Stimulated activated CD8-positive, alpha-beta memory T cell treated with anti-CD3 and anti-CD28 coated beads, Interleukin-4, amount 100 ng/mL, for 4 hours (primary cell): Measurements from ENCODE around the gene AJAP1.

Source experiments
- DNase-seq, 2 donors: peaks; one replicate each; pipeline ENCODE4 v3.0.0-alpha.2; 2020; ENCODE audit warnings: low read depth in 2 of 2, low spot score in 1 of 2

The AJAP1 gene

GRCh38 chr1:4699376-4700301, 45.2 kb downstream of the AJAP1 start:
- no peak for DNase-seq

GRCh38 chr1:4700801-4701200, 46.4 kb downstream of the AJAP1 start:
- DNase-seq = no peak

GRCh38 chr1:4701276-4701675, 46.9 kb downstream of the AJAP1 start:
- DNase-seq = no peak

- no peak for DNase-seq
Observed at GRCh38 chr1:4702464-4702863, 48.1 kb downstream of the AJAP1 start.

DNA sequence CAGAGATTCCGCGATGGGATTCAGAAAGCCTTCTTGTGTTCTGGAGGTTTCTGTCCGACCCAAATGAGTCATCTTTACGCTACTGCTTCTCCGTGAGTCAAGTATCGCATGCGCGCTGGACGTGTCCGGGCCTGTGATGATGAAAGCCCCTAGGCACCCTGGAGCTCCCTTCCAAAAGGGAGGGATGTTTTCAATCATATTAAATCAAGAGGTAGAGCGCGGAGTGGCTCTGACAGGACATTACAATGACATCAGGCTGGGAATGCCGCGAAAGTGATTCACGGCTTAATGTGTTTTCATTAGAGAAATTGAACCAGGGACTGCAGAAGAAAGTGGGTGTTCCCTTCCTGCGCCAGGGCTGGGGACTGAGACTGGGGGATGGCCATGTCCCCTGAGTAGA, 48.5 kb downstream of the AJAP1 start:
- DNase-seq = no peak

GRCh38 chr1:4703646-4704045, 49.2 kb downstream of the AJAP1 start:
- DNase-seq = no peak

DNA sequence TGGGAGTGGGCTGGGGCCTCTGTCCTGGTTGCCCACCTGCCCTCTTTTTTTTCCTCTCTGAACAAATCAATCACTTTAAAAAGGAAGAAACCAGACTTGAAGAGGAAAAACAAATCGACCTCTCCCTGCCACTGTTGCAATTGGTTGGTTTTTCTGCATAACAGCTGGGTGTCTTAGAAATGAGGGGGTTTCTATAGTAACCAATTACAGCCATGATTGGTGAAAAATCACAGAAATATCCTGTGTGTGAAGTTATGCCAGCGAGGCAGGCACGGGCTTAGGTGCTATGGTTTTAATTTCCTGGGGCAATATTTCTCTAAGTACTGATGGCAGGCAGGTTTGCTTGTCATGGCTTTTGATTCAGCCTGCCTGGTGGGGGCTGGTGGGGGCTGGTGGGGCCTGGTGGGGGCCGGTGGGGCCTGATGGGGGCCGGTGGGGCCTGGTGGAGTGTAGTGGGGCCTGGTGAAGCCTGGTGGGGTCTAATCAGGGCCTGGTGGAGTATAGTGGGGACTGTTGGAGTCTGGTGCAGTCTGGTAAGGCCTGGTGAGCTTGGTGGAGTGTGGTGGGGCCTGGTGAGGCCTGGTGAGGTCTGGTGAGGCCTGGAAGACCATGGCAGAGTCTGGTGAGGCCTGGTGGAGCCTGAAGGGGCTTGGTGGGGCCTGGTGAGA, 54.6 kb downstream of the AJAP1 start:
- DNase-seq = no peak

GRCh38 chr1:4709641-4710040, 55.2 kb downstream of the AJAP1 start:
- no peak for DNase-seq

DNA sequence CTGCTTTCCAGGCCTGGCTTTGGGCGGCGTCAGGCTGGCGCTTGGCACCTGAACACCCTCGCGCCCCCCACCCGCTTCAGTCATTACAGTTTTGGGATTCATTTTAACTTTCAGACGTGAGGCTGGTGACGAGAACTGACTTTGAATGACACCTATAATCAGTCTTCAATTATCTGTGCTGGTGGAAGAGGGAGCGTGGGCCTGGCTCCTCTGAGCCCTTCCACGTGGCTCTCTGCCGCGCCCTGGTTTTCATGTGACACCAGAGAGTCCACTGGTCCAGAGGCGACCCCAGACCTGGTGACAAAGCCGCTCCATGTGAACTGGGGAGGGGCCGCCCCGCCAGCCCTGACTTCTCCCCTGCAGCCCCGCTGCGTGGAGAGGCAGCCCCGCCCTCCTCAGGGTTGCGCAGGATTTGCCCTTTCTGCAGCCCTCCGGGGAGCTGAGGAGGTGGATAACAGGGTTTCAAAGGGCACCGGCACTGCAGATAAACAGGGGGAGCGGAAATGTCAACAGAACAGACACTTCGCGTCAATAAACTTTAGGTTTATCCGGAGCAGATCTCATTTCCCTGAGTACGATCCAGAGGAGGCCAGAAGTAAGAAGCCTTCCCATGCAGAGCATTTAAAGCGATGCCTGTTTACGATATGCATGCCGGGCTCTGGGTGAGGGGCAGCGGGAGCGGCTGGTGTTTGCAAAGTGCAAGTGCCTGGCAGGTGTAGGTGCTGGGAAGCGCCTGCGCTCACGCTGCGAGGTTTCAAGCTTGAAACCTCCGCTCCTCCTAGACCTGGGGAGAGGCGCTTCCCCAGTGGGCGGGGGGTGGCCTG, 56.4 kb downstream of the AJAP1 start:
- no peak for DNase-seq

GRCh38 chr1:4711416-4712275, 57.2 kb downstream of the AJAP1 start:
- DNase-seq = no peak

GRCh38 chr1:4713669-4714068, 59.3 kb downstream of the AJAP1 start:
- DNase-seq = no peak

DNA sequence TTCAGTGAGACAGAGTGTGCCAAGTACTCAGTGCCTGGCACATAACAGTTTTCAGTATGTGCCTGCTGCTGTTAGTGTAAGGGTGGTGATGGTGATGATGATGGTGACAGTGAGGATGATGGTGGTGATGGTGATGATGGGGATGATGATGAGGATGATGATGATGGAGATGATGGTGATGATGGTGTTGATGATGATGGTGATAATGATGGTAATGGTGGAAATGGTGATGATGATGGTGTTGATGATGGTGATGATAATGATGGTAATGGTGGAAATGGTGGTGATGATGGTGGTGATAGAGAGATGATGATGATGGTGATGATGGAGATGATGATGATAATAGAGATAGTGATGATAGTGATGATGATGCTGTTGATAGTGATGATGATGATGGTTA, 62.0 kb downstream of the AJAP1 start:
- no peak for DNase-seq

DNA sequence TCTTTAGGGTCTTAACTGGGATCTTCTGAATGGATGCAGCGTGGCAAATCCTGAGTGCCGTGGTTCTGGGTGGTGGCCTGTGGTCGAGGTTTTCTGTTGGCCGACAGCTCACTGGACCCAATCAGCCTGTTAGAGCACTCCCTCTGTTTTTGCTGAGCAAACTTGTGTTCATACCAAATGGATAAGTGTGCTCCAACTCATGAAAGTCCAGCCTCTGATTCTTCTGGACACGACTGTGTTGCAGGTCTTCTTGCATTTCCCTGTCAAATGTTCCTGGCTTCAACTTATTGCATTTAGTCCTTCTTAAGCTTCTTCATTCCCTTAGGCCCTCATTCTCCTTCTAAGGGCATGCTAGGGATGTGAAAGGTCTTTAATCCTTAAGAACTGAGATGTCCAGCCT, 63.7 kb downstream of the AJAP1 start:
- no peak for DNase-seq

DNA sequence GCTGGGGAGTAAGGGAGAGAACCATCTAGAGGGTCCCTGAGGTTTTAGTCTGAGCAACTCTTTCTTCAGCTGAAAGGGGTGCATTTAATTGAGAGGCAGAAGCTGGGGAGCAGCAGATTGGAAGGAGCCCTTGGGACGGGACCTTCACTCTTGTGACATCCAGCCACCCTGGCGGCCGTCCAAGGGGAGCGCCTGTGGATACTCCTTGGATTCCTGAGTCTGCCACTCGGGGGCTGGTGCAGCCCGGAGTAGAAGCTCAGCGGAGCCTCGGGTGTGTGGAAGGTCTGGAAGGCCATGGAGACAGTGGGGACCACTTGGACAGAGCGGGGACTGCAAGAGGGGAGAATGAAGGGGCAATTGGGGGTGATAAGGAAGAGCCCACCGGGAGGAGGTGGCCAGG, 68.7 kb downstream of the AJAP1 start:
- DNase-seq = no peak

- DNase-seq = no peak
Observed at GRCh38 chr1:4724001-4724400, 69.6 kb downstream of the AJAP1 start.

- DNase-seq = no peak
Observed at GRCh38 chr1:4724695-4725250, 70.4 kb downstream of the AJAP1 start.

DNA sequence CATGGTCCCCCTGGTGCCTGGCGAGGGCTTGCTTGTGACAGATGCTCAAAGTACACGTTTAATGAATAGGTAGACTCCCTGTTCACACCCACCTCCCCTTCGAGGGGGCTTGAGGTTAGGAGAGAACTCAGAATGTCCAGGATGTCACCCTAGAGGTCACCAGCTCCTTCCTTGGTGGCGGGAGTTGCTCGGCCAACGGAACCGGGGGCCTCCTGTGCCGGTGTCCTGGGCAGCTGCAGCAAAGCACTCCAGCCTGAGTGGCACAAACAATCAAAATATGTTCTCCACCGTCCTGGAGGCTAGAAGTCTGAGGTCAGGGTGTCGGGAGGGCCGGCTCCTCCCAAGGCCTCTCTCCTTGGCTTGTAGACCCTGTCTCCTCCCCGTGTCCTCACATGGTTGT, 71.0 kb downstream of the AJAP1 start:
- DNase-seq = no peak

GRCh38 chr1:4726620-4727341, 72.4 kb downstream of the AJAP1 start:
- no peak for DNase-seq

GRCh38 chr1:4728319-4729089, 74.1 kb downstream of the AJAP1 start:
- DNase-seq = no peak
